Jurkat, Clone E6-1 (cell line): ENCODE measurements around the gene PRSS50.
A peak's percentile ranks its signal among the peaks of the same experiment; 100 is the strongest.

Experiments
- DNase-seq: peaks from one replicate; pipeline ENCODE4 v3.0.0-alpha.2; 2011; ENCODE audit warnings: low read depth, low spot score
- H3K4me3 ChIP-seq: 2 replicates; pipeline ENCODE4 v1.5.1; 2011; ENCODE audit warnings: mild to moderate bottlenecking, low read length, control low read depth, moderate library complexity

The PRSS50 gene

GRCh38 chr3:46695962-46696894 lies 21.4 kb downstream of the PRSS50 start:
- DNase-seq = no peak
- H3K4me3 ChIP-seq = no peak overlapping the region

DNA sequence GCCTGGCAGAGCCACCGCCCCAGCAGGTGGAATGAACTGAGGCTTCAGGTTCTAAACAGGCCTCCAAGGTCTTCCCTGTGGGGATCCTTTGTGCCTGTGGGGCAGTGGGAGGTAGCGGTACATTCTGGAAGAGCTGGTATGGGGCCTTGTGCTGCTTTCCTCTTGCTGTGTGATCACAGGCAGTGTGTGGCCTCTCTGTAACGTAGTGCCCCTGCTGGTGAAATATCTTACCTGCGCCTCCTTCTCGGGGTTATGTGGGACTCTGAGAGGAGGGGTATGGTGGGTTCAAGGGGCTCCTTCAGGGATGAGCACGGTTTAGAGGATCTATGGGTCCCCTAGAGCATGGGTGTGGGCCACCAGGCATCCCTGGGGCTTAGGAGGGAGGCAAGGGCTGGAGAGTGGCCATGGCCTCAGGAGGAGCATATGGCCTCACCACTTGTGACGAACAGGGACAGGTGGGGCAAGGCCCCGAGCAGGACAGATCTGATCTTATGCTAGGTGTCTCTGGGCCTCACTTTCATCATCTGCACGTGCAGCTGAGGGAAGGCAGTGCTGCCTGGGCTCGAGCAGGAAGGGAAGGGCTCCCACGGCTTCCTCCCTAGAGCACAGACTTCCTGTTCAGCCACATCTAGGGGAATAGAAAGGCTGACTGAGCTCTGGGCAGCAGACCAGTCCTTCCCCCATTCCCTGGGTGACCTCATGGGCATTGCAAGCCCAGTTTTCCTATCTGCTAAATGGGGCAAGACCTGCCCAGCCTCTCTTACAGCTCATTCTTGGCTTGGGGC lies 22.3 kb downstream of the PRSS50 start:
- peak; percentile 83 for DNase-seq
- no peak overlapping the region for H3K4me3 ChIP-seq

GRCh38 chr3:46694520-46694919 lies 23.1 kb downstream of the PRSS50 start:
- H3K4me3 ChIP-seq = no peak overlapping the region
- no peak for DNase-seq

DNA sequence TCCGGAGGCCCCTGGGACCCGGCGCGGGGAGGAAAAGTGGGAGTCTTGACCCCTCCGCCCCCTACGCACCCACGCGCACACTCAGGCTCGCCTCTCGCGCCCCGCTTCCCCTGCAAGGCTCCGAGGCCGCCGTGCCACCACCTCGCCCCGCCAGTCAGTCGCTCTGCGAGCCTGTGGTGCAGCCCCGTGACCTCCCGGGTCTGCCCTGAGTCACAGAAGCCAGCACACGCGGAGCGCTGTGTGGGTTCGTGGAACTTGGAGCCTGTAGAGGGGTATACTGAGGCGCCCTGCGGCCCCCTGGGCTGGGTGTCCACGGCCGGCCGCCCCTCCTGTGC lies 23.8 kb downstream of the PRSS50 start:
- peak overlapping the region; percentile 16 for H3K4me3 ChIP-seq
- no peak for DNase-seq

- DNase-seq = peak; percentile 21
- peak within 1 kb of the TSS; percentile 46 for H3K4me3 ChIP-seq
Measured at GRCh38 chr3:46693038-46693891, 24.4 kb downstream of the PRSS50 start, which contains the start of gene ALS2CL. Gene ALS2CL (minus strand): TSS chr3:46693679. CDS start chr3:46689440, 4,239 bp downstream.

- DNase-seq = no peak
Measured at GRCh38 chr3:46692566-46692990, 25.1 kb downstream of the PRSS50 start.

GRCh38 chr3:46690798-46691197 lies 26.9 kb downstream of the PRSS50 start:
- DNase-seq = no peak
- no peak overlapping the region for H3K4me3 ChIP-seq

More at GRCh38 chr3:46692566-46692990, 25.1 kb downstream of the PRSS50 start:
- H3K4me3 ChIP-seq = no peak overlapping the region

GRCh38 chr3:46685446-46685845 lies 32.2 kb downstream of the PRSS50 start:
- no peak overlapping the region for H3K4me3 ChIP-seq
- no peak for DNase-seq

GRCh38 chr3:46684891-46685290 lies 32.8 kb downstream of the PRSS50 start:
- H3K4me3 ChIP-seq = no peak overlapping the region
- DNase-seq = no peak

DNA sequence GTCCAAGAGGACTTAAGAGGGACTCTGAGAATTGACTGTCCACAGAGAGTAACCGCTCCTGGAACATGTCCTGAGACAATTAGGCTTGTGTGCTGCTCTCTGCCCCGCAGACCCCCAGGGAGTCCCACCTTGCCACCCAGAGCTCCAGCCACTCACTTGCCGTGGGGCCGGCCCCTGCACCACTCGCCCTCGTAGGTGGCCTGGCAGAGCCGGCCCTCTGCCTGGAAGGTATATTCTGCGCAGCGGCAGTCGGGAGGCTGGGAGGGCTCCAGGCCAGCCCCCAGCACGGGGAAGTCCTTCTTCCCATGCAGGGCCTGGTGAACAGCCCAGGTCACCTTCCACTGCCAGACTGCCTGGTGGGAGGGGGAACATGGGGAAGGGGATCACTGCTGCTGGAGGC lies 34.7 kb downstream of the PRSS50 start:
- no peak overlapping the region for H3K4me3 ChIP-seq
- DNase-seq = no peak

- H3K4me3 ChIP-seq = no peak overlapping the region
- DNase-seq = no peak
Measured at GRCh38 chr3:46681856-46682540, 35.7 kb downstream of the PRSS50 start.

- DNase-seq = no peak
- H3K4me3 ChIP-seq = no peak overlapping the region
Measured at GRCh38 chr3:46681387-46681786, 36.3 kb downstream of the PRSS50 start.

DNA sequence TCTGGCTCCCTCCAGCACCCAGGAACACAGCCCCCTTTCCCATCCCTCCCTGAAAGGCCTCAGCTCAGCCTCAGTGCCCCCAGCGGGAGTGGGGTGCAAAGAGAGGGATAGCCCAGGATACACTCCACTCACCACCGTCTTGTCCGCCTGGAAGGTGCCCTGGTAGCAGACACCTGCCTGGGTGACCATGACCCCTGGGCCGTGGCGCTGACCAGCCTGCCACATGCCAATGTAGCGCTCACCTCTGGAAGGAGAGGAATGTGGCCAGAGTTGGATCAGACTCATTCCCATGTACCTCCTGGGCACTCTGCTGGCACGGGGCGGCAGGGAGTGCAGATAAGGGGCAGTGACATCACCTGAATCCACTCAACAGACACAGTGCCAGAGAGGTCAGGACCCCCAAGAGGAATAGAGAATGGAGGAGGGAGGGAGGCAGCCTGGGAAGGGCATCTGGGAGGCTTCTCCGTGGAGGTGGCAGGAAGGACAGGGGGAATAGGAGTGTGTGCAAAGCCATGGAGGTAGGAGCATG lies 37.3 kb downstream of the PRSS50 start:
- DNase-seq = no peak

GRCh38 chr3:46679681-46680080 lies 38.0 kb downstream of the PRSS50 start:
- no peak overlapping the region for H3K4me3 ChIP-seq
- DNase-seq = no peak

More for the DNA sequence above, 37.3 kb downstream of the PRSS50 start:
- H3K4me3 ChIP-seq = no peak overlapping the region

GRCh38 chr3:46678280-46678679 lies 39.4 kb downstream of the PRSS50 start:
- H3K4me3 ChIP-seq = no peak overlapping the region
- no peak for DNase-seq

GRCh38 chr3:46677411-46677726 lies 40.3 kb downstream of the PRSS50 start:
- H3K4me3 ChIP-seq = no peak overlapping the region
- DNase-seq = no peak

DNA sequence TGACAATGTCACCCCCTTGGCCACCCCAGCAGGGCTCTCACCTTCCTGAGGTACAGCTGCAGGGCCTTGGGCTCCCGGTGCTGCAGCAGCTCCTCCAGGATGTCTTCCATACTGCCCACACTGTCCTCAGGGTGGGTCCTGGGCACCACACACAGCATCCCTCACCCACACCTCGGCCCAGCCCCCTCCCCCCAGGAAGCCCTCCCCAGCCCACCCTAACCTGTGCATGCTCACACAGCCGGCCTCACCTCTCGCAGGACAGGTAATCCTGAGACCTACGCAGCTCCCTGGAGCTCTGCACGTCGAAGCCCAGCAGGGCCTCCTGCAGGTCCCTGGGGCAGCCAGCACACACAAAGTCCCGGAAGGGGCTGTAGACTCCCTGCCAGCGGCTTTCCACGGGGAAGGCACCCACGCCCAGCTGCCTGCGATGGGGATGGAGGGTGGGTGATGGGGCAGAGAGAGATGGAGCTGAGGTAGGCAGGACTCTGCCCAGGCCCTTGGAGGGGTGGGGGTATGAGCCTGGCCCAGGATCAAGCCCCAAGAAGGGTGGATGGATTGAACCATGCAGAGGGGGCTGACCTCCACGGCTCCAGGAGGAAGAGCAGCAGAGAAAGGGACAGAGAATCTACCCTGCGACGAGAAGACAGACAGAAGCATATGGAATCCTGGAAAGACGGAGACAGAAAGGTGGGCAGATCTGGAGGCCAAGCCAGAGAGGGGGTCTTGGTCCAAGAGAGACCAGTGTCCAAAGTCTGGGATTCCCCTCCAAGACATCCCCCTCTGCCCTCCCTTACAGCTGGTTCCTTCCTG lies 40.9 kb downstream of the PRSS50 start:
- no peak overlapping the region for H3K4me3 ChIP-seq
- no peak for DNase-seq
